ENCODE results near the gene MBD3L5. TPM values are rescaled to one million over a fixed set of nuclear protein-coding genes. Genes with fewer than 3 reads are reported as not detected.

The MBD3L5 gene
- total RNA-seq, 4 donors from 2014 or later: not detected

- Histone ChIP-seq H3K36me3 (no peaks in the 10 kb centered on the region), H3K27me3 (no peaks in the 10 kb centered on the region), H3K4me3 (no peak overlapping the region), H3K9me3 (no peaks in the 10 kb centered on the region), H3K27ac (no peak overlapping the region), H3K4me1 (no peaks in the 10 kb centered on the region)
- 58 to 80% methylated on average over 4 of the region's 4 CpGs for WGBS, 2 donors (ENCODE audit: low coverage in 1 of 2)
- TF ChIP-seq POLR2A (IDR thresholded peaks at IDR 0.05): no peak
- no peak for TF ChIP-seq POLR2AphosphoS5 (IDR thresholded peaks at IDR 0.05)
- TF ChIP-seq CTCF (IDR thresholded peaks at IDR 0.05): no peak
- no peak for TF ChIP-seq EP300 (IDR thresholded peaks at IDR 0.05)
- no peak for ATAC-seq
Measured at GRCh38 chr19:6996810-6997209, 33.6 kb upstream of the MBD3L5 start.

GRCh38 chr19:6997679-6998445, 32.5 kb upstream of the MBD3L5 start:
- H3K4me3 ChIP-seq: no peak overlapping the region
- H3K27ac ChIP-seq: no peak overlapping the region
- no peaks in the 10 kb centered on the region for H3K4me1 ChIP-seq
- no peak for ATAC-seq
- WGBS, 2 donors (ENCODE audit: low coverage in 1 of 2): 67 to 78% methylated on average over 1 to 10 of the region's 15 CpGs
- peaks cover 8% of the 10 kb centered on the region for H3K27me3 ChIP-seq
- no peak for TF ChIP-seq CTCF (IDR thresholded peaks at IDR 0.05)
- TF ChIP-seq POLR2AphosphoS5 (IDR thresholded peaks at IDR 0.05): no peak
- no peak for TF ChIP-seq POLR2A (IDR thresholded peaks at IDR 0.05)
- no peak for TF ChIP-seq EP300 (IDR thresholded peaks at IDR 0.05)
- H3K36me3 ChIP-seq: no peaks in the 10 kb centered on the region
- H3K9me3 ChIP-seq: no peaks in the 10 kb centered on the region

- Histone ChIP-seq H3K36me3 (no peaks in the 10 kb centered on the region), H3K27ac (no peak overlapping the region), H3K9me3 (no peaks in the 10 kb centered on the region), H3K27me3 (peaks cover 8% of the 10 kb centered on the region), H3K4me3 (no peak overlapping the region), H3K4me1 (no peaks in the 10 kb centered on the region)
- WGBS, 2 donors (ENCODE audit: low coverage in 1 of 2): 57% methylated on average over 7 of the region's 7 CpGs; no CpG with 5 or more reads in 1 of the 2 donors
- TF ChIP-seq POLR2AphosphoS5 (IDR thresholded peaks at IDR 0.05): no peak
- no peak for TF ChIP-seq POLR2A (IDR thresholded peaks at IDR 0.05)
- no peak for TF ChIP-seq EP300 (IDR thresholded peaks at IDR 0.05)
- no peak for TF ChIP-seq CTCF (IDR thresholded peaks at IDR 0.05)
- ATAC-seq: no peak
Measured at GRCh38 chr19:6999933-7000332, 30.4 kb upstream of the MBD3L5 start.

- WGBS, 2 donors (ENCODE audit: low coverage in 1 of 2): 53 to 57% methylated on average over 3 of the region's 3 CpGs
- Histone ChIP-seq H3K27ac (no peak overlapping the region), H3K9me3 (no peaks in the 10 kb centered on the region), H3K27me3 (peaks cover 8% of the 10 kb centered on the region), H3K36me3 (no peaks in the 10 kb centered on the region), H3K4me1 (no peaks in the 10 kb centered on the region), H3K4me3 (no peak overlapping the region)
- no peak for TF ChIP-seq EP300 (IDR thresholded peaks at IDR 0.05)
- no peak for TF ChIP-seq CTCF (IDR thresholded peaks at IDR 0.05)
- TF ChIP-seq POLR2AphosphoS5 (IDR thresholded peaks at IDR 0.05): no peak
- ATAC-seq: no peak
Measured at GRCh38 chr19:7000333-7000732, 30.0 kb upstream of the MBD3L5 start.

- Histone ChIP-seq H3K36me3 (no peaks in the 10 kb centered on the region), H3K27me3 (peaks cover 8% of the 10 kb centered on the region), H3K9me3 (no peaks in the 10 kb centered on the region), H3K4me3 (no peak overlapping the region), H3K4me1 (no peaks in the 10 kb centered on the region), H3K27ac (no peak overlapping the region)
- TF ChIP-seq POLR2AphosphoS5 (IDR thresholded peaks at IDR 0.05): no peak
- TF ChIP-seq EP300 (IDR thresholded peaks at IDR 0.05): no peak
- no peak for TF ChIP-seq CTCF (IDR thresholded peaks at IDR 0.05)
- TF ChIP-seq POLR2A (IDR thresholded peaks at IDR 0.05): no peak
- WGBS, 2 donors (ENCODE audit: low coverage in 1 of 2): 67 to 79% methylated on average over 1 of the region's 1 CpG
- no peak for ATAC-seq
Measured at GRCh38 chr19:7000816-7001215, 29.6 kb upstream of the MBD3L5 start.
